ENCODE data around the gene CRYL1.

CRYL1 gene

GRCh38 chr13:20526664-20527063, 1.0 kb upstream of the CRYL1 start:
- Histone ChIP-seq H3K9me3 (no peaks in the 10 kb centered on the region), H3K4me1 (ENCODE audit: control insufficient read depth in 1 of 2, insufficient read depth in 1 of 2, low read depth in 1 of 2, low read length in 1 of 2) (peaks cover 16 to 18% of the 10 kb centered on the region in 2 experiments), H3K27me3 (peaks cover 7% of the 10 kb centered on the region), H3K4me3 (ENCODE audit: low read depth in 1 of 2, low read length in 1 of 2) (peak overlapping the region; percentile 66 to 78), H3K36me3 (no peaks in the 10 kb centered on the region), H3K27ac (peak overlapping the region; percentile 77)
- TF ChIP-seq, protein P1, sequence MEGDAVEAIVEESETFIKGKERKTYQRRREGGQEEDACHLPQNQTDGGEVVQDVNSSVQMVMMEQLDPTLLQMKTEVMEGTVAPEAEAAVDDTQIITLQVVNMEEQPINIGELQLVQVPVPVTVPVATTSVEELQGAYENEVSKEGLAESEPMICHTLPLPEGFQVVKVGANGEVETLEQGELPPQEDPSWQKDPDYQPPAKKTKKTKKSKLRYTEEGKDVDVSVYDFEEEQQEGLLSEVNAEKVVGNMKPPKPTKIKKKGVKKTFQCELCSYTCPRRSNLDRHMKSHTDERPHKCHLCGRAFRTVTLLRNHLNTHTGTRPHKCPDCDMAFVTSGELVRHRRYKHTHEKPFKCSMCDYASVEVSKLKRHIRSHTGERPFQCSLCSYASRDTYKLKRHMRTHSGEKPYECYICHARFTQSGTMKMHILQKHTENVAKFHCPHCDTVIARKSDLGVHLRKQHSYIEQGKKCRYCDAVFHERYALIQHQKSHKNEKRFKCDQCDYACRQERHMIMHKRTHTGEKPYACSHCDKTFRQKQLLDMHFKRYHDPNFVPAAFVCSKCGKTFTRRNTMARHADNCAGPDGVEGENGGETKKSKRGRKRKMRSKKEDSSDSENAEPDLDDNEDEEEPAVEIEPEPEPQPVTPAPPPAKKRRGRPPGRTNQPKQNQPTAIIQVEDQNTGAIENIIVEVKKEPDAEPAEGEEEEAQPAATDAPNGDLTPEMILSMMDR (IDR thresholded peaks at IDR 0.05) = no peak

- Histone ChIP-seq H3K27me3 (peaks cover 7% of the 10 kb centered on the region), H3K4me3 (ENCODE audit: low read depth in 1 of 2, low read length in 1 of 2) (peak overlapping the region; percentile 66 to 78), H3K36me3 (no peaks in the 10 kb centered on the region), H3K27ac (peak overlapping the region; percentile 77), H3K9me3 (no peaks in the 10 kb centered on the region), H3K4me1 (ENCODE audit: control insufficient read depth in 1 of 2, insufficient read depth in 1 of 2, low read depth in 1 of 2, low read length in 1 of 2) (peaks cover 16 to 18% of the 10 kb centered on the region in 2 experiments)
- TF ChIP-seq, protein P1 (IDR thresholded peaks at IDR 0.05) = no peak
Measured at GRCh38 chr13:20525144-20525600, 485 bp downstream of the CRYL1 start.

- H3K4me1 ChIP-seq (ENCODE audit: control insufficient read depth in 1 of 2, insufficient read depth in 1 of 2, low read depth in 1 of 2, low read length in 1 of 2) = peaks cover 13 to 14% of the 10 kb centered on the region in 2 experiments
- no peak overlapping the region for H3K4me3 ChIP-seq (ENCODE audit: low read depth in 1 of 2, low read length in 1 of 2)
- no peaks in the 10 kb centered on the region for H3K36me3 ChIP-seq
- no peaks in the 10 kb centered on the region for H3K9me3 ChIP-seq
- H3K27ac ChIP-seq = no peak overlapping the region
- peaks cover 7% of the 10 kb centered on the region for H3K27me3 ChIP-seq
- TF ChIP-seq, protein P1 (IDR thresholded peaks at IDR 0.05) = no peak
Measured at GRCh38 chr13:20521364-20522115, 4.1 kb downstream of the CRYL1 start.

- Histone ChIP-seq H3K27ac (no peak overlapping the region), H3K36me3 (no peaks in the 10 kb centered on the region), H3K9me3 (no peaks in the 10 kb centered on the region), H3K27me3 (peaks cover 4% of the 10 kb centered on the region), H3K4me3 (ENCODE audit: low read depth in 1 of 2, low read length in 1 of 2) (no peak overlapping the region), H3K4me1 (ENCODE audit: control insufficient read depth in 1 of 2, insufficient read depth in 1 of 2, low read depth in 1 of 2, low read length in 1 of 2) (peaks cover under 1 to 4% of the 10 kb centered on the region in 2 experiments)
- TF ChIP-seq, protein P1 (IDR thresholded peaks at IDR 0.05) = no peak
Measured at GRCh38 chr13:20519875-20520274, 5.8 kb downstream of the CRYL1 start.

- Histone ChIP-seq H3K27ac (no peak overlapping the region), H3K4me3 (ENCODE audit: low read depth in 1 of 2, low read length in 1 of 2) (no peak overlapping the region), H3K4me1 (ENCODE audit: control insufficient read depth in 1 of 2, insufficient read depth in 1 of 2, low read depth in 1 of 2, low read length in 1 of 2) (no peaks in the 10 kb centered on the region), H3K27me3 (no peaks in the 10 kb centered on the region), H3K9me3 (no peaks in the 10 kb centered on the region), H3K36me3 (no peaks in the 10 kb centered on the region)
- TF ChIP-seq, protein P1 (IDR thresholded peaks at IDR 0.05) = no peak
Measured at GRCh38 chr13:20518660-20519100, 7.0 kb downstream of the CRYL1 start.

Data from neutrophil (primary cell).